WTC11 (cell line): ENCODE results near the gene APOBEC3H.

Experiments
- ATF1 ChIP-seq: sonication (generic); formaldehyde crosslinking; IDR thresholded peaks from 2 replicates; pipeline ENCODE4 v1.8.1; 2023; ENCODE audit warnings: mild to moderate bottlenecking, moderate library complexity, missing genetic modification reagents
- CTCF ChIP-seq: fragments of 200-600 bp; IDR thresholded peaks from 2 replicates; pipeline ENCODE4 v1.8.0; 2022; ENCODE audit warnings: antibody characterized with exemption
- JUN ChIP-seq: sonication (generic); formaldehyde crosslinking; IDR thresholded peaks from 2 replicates; pipeline ENCODE4 v1.8.0; 2023; ENCODE audit warnings: mild to moderate bottlenecking, missing genetic modification reagents

GRCh38 chr22:39132871-39133524 is 36.0 kb downstream of the APOBEC3H start:
- no peak for TF ChIP-seq JUN (CRISPR knock-in tag)
- TF ChIP-seq CTCF, result no peak
- no peak for TF ChIP-seq ATF1 (CRISPR knock-in tag)
